NCI-H2196 treated with DMSO at 0.1 percent for 48 hours (cell line): ENCODE data around the gene EML1.
"Not testable (repeated sequence)": the region's sequence is repeated elsewhere in the genome, so short reads cannot be mapped to it uniquely, and the experiment has no call there.

Experiments
- DNase-seq: peaks from one replicate; lab custom pipeline; 2025; ENCODE audit not compliant: unreplicated experiment; lab: John Stamatoyannopoulos, UW

Gene EML1

GRCh38 chr14:99931308-99931707, 138.1 kb downstream of the EML1 start:
- DNase-seq, result no peak

GRCh38 chr14:99936056-99936455, 142.8 kb downstream of the EML1 start:
- DNase-seq, result no peak

- no peak for DNase-seq
These were observed 143.7 kb downstream of the EML1 start for GRCh38 chr14:99936738-99937474.

GRCh38 chr14:99937475-99938244, 144.4 kb downstream of the EML1 start:
- DNase-seq, result no peak

GRCh38 chr14:99938376-99938775, 145.2 kb downstream of the EML1 start:
- no peak for DNase-seq

GRCh38 chr14:99938896-99939295, 145.7 kb downstream of the EML1 start:
- DNase-seq, result no peak

- DNase-seq, result no peak
These were observed 146.2 kb downstream of the EML1 start for GRCh38 chr14:99939421-99939820.

- no peak for DNase-seq
These were observed 146.9 kb downstream of the EML1 start for GRCh38 chr14:99940064-99940463.

GRCh38 chr14:99941211-99941610, 148.0 kb downstream of the EML1 start:
- DNase-seq, result no peak

GRCh38 chr14:99943620-99944019, 150.4 kb downstream of the EML1 start:
- no peak for DNase-seq

GRCh38 chr14:99944241-99944651, 151.0 kb downstream of the EML1 start:
- DNase-seq, result no peak

GRCh38 chr14:99945732-99946651, 152.8 kb downstream of the EML1 start:
- DNase-seq, result no peak

GRCh38 chr14:99946652-99947489, 153.7 kb downstream of the EML1 start:
- no peak for DNase-seq

GRCh38 chr14:99947695-99948094, 154.5 kb downstream of the EML1 start:
- DNase-seq, result no peak

GRCh38 chr14:99949011-99949732, 156.0 kb downstream of the EML1 start:
- DNase-seq, result not testable (repeated sequence)

GRCh38 chr14:99950181-99950580, 157.0 kb downstream of the EML1 start:
- no peak for DNase-seq

- no peak for DNase-seq
These were observed 157.9 kb downstream of the EML1 start for GRCh38 chr14:99951085-99951484.

- no peak for DNase-seq
These were observed 158.8 kb downstream of the EML1 start for GRCh38 chr14:99952039-99952438.

GRCh38 chr14:99952453-99952852, 159.2 kb downstream of the EML1 start:
- DNase-seq, result no peak
